B cell (primary cell): Measurements from ENCODE around the gene PYCR2. TPM values are rescaled to one million over a fixed set of nuclear protein-coding genes. Genes with fewer than 3 reads are reported as not detected.
A peak's percentile ranks its signal among the peaks of the same experiment; 100 is the strongest.

Experiments used
- ATAC-seq: fragments of 200-7000 bp; cut with Tn5 transposase; one replicate; pipeline ENCODE4 v1.10.0; 2021; ENCODE audit warnings: low read depth, mild to moderate bottlenecking, moderate number of reproducible peaks, moderate library complexity
- CTCF ChIA-PET: fragments of 350-600 bp; sonication (Branson Sonifier 250); formaldehyde crosslinking; loops from one replicate; lab custom pipeline; 2021; ENCODE audit warnings: antibody characterized with exemption, inconsistent platforms; lab: Charles Lee
- POLR2A ChIA-PET: fragments of 350-600 bp; sonication (Branson Sonifier 250); formaldehyde crosslinking; loops from one replicate; lab custom pipeline; 2021; ENCODE audit warnings: antibody characterized with exemption; lab: Charles Lee
- DNase-seq: peaks from one replicate; pipeline ENCODE4 v3.0.0; 2013
- H2AFZ ChIP-seq: 2 replicates; pipeline ENCODE4 v1.6.1; 2012; ENCODE audit warnings: mild to moderate bottlenecking, low read depth, low read length; ENCODE audit not compliant: insufficient read depth, poor library complexity, severe bottlenecking
- H3K27ac ChIP-seq, 2 donors: 1 replicate in 1 of 2; 2 replicates in 1 of 2; pipeline ENCODE4 v1.5.1; 2012 to 2013; ENCODE audit warnings: low read length in 2 of 2, mild to moderate bottlenecking in 2 of 2, moderate library complexity in 1 of 2
- H3K27me3 ChIP-seq, 4 experiments: fragments of 200-600 bp in 1 of 4; sonication (generic) in 1 of 4; replicated peaks in 1 of 4; 1 replicate in 2 of 4; 2 replicates in 2 of 4; pipeline versions ENCODE4 v1.6.1 to v1.7.0; 2013 to 2016; ENCODE audit warnings: low read length in 3 of 4, mild to moderate bottlenecking in 2 of 4, mixed read lengths in 1 of 4, moderate library complexity in 1 of 4; ENCODE audit not compliant: insufficient read depth in 4 of 4, control insufficient read depth in 3 of 4; ENCODE audit errors: control extremely low read depth in 1 of 4
- H3K36me3 ChIP-seq, 2 experiments: replicated peaks in 1 of 2; 1 replicate in 1 of 2; 2 replicates in 1 of 2; pipeline versions ENCODE4 v1.6.1 to v1.7.1; 2013; ENCODE audit warnings: low read length in 1 of 2; ENCODE audit not compliant: insufficient read depth in 2 of 2, control insufficient read depth in 1 of 2; ENCODE audit errors: control extremely low read depth in 1 of 2, extremely low read depth in 1 of 2
- H3K4me1 ChIP-seq, 2 donors: fragments of 200-600 bp in 1 of 2; sonication (generic) in 1 of 2; 1 replicate in 1 of 2; 2 replicates in 1 of 2; pipeline versions ENCODE4 v1.5.1 to v1.6.1; 2013 to 2017; ENCODE audit warnings: low read length in 2 of 2; ENCODE audit not compliant: control insufficient read depth in 2 of 2, insufficient read depth in 2 of 2
- H3K4me2 ChIP-seq: replicated peaks from 2 replicates; pipeline ENCODE3; 2012; ENCODE audit warnings: mild to moderate bottlenecking, low read depth, low read length; ENCODE audit not compliant: poor library complexity, severe bottlenecking
- H3K4me3 ChIP-seq, 5 experiments: fragments of 200-600 bp in 1 of 5; sonication (generic) in 1 of 5; 1 replicate in 3 of 5; 2 replicates in 2 of 5; pipeline versions ENCODE4 v1.5.1 to v1.7.0; 2011 to 2016; ENCODE audit warnings: low read length in 4 of 5, mild to moderate bottlenecking in 4 of 5, low read depth in 2 of 5, control low read depth in 1 of 5, moderate library complexity in 1 of 5; ENCODE audit not compliant: insufficient read depth in 1 of 5; ENCODE audit errors: control extremely low read depth in 1 of 5, extremely low read depth in 1 of 5
- H3K79me2 ChIP-seq: fragments of 200-600 bp; sonication (generic); one replicate; pipeline ENCODE4 v1.6.0; 2016; ENCODE audit warnings: low read length; ENCODE audit not compliant: control insufficient read depth, insufficient read depth
- H3K9ac ChIP-seq: fragments of 200-600 bp; sonication (generic); 2 replicates; pipeline ENCODE4 v1.6.1; 2017; ENCODE audit warnings: mild to moderate bottlenecking, low read length, moderate library complexity
- H3K9me3 ChIP-seq, 3 donors: one replicate each; pipeline versions ENCODE4 v1.6.1 to v1.7.1; 2013; ENCODE audit warnings: low read length in 2 of 3; ENCODE audit not compliant: control insufficient read depth in 2 of 3, insufficient read depth in 1 of 3; ENCODE audit errors: control extremely low read depth in 1 of 3
- H4K20me1 ChIP-seq: 2 replicates; pipeline ENCODE4 v1.6.0; 2012; ENCODE audit warnings: mild to moderate bottlenecking, low read length; ENCODE audit not compliant: insufficient read depth, control insufficient read depth, poor library complexity, severe bottlenecking
- H3K27ac Mint-ChIP-seq: one replicate; pipeline ENCODE4 v1.8.0; 2021; ENCODE audit warnings: mixed read lengths
- H3K27me3 Mint-ChIP-seq: one replicate; pipeline ENCODE4 v1.8.0; 2021; ENCODE audit warnings: mixed read lengths
- H3K4me1 Mint-ChIP-seq: one replicate; pipeline ENCODE4 v1.8.0; 2021; ENCODE audit warnings: mixed read lengths
- H3K4me3 Mint-ChIP-seq: one replicate; pipeline ENCODE4 v1.8.0; 2021; ENCODE audit warnings: mixed read lengths
- H3K9me3 Mint-ChIP-seq: one replicate; pipeline ENCODE4 v1.8.0; 2022; ENCODE audit warnings: mixed read lengths; ENCODE audit not compliant: insufficient read depth
- EZH2 ChIP-seq: IDR thresholded peaks from 2 replicates; pipeline ENCODE4 v1.6.1; 2012; ENCODE audit warnings: borderline replicate concordance, low read depth, mild to moderate bottlenecking, moderate library complexity, low read length; ENCODE audit not compliant: insufficient read depth, poor library complexity, severe bottlenecking
- WGBS: methylation state at CpG from one replicate; pipeline ENCODE4 v1.1.5; 2013; ENCODE audit warnings: missing lambda C conversion rate; ENCODE audit not compliant: insufficient coverage; 5-methylcytosine and 5-hydroxymethylcytosine counted together
- intact Hi-C: fragments of 100-400 bp; cut with micrococcal nuclease; formaldehyde crosslinking; loops from one replicate; pipeline ENCODE4 v1.10.0; 2022
- polyA plus RNA-seq: library from polyadenylated mRNA; depleted of rRNA; stranded (reverse); fragments of >200 nt; gene quantifications from 2 replicates; pipeline ENCODE4 v1.2.3, GENCODE V29; 2012
- total RNA-seq, 2 donors: library from RNA; stranded (reverse); fragments of 120-200 nt in 1 of 2; gene quantifications; 1 replicate in 1 of 2; 2 replicates in 1 of 2; pipeline versions ENCODE4 v1.2.3 to v1.2.4, GENCODE V29; 2013 to 2022
- TF ChIP-seq, protein P1 (sequence below): fragments of 200-600 bp; IDR thresholded peaks from one replicate; pipeline ENCODE4 v1.8.0; 2022; ENCODE audit warnings: antibody characterized with exemption, mild to moderate bottlenecking

PYCR2 gene
- total and polyA plus RNA-seq, 2 donors (not counting 1 experiment from before 2014, with no cell fraction given) = 113 to 134 TPM

- POLR2A ChIA-PET = no interaction called here
- Histone ChIP-seq H3K27me3 (no peaks in the 10 kb centered on the region), H3K27ac (no peak overlapping the region), H2AFZ (no peak overlapping the region), H4K20me1 (peaks cover 18% of the 10 kb centered on the region), H3K36me3 (peaks cover 12 to 51% of the 10 kb centered on the region in 2 experiments), H3K4me3 (no peak overlapping the region), H3K9me3 (no peaks in the 10 kb centered on the region), H3K79me2 (peaks cover 13% of the 10 kb centered on the region), H3K4me2 (no peak overlapping the region), H3K9ac (no peak overlapping the region), H3K4me1 (peaks cover 0 to 3% of the 10 kb centered on the region in 2 donors)
- WGBS = 100% methylated on average over 1 of the region's 3 CpGs
- no peak for TF ChIP-seq EZH2
- TF ChIP-seq, protein P1, sequence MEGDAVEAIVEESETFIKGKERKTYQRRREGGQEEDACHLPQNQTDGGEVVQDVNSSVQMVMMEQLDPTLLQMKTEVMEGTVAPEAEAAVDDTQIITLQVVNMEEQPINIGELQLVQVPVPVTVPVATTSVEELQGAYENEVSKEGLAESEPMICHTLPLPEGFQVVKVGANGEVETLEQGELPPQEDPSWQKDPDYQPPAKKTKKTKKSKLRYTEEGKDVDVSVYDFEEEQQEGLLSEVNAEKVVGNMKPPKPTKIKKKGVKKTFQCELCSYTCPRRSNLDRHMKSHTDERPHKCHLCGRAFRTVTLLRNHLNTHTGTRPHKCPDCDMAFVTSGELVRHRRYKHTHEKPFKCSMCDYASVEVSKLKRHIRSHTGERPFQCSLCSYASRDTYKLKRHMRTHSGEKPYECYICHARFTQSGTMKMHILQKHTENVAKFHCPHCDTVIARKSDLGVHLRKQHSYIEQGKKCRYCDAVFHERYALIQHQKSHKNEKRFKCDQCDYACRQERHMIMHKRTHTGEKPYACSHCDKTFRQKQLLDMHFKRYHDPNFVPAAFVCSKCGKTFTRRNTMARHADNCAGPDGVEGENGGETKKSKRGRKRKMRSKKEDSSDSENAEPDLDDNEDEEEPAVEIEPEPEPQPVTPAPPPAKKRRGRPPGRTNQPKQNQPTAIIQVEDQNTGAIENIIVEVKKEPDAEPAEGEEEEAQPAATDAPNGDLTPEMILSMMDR = no peak
- Mint-ChIP-seq H3K4me3 (no peak overlapping the region), H3K27me3 (no peaks in the 10 kb centered on the region), H3K9me3 (no peaks in the 10 kb centered on the region), H3K4me1 (peaks cover 2% of the 10 kb centered on the region), H3K27ac (peak overlapping the region; percentile 39)
- ATAC-seq (no peak), DNase-seq (no peak)
- CTCF ChIA-PET = interaction anchor here (1.1 kb wide), 2 partner anchors 39 to 443 kb away, joined by 3 read pairs; no protein-coding TSS in a partner anchor
- intact Hi-C loops = loop anchor here (10.0 kb wide), 1 partner anchor 362 kb away; no protein-coding TSS in a partner anchor
Observed at GRCh38 chr1:225917101-225917500, 6.9 kb downstream of the PYCR2 start.

DNA sequence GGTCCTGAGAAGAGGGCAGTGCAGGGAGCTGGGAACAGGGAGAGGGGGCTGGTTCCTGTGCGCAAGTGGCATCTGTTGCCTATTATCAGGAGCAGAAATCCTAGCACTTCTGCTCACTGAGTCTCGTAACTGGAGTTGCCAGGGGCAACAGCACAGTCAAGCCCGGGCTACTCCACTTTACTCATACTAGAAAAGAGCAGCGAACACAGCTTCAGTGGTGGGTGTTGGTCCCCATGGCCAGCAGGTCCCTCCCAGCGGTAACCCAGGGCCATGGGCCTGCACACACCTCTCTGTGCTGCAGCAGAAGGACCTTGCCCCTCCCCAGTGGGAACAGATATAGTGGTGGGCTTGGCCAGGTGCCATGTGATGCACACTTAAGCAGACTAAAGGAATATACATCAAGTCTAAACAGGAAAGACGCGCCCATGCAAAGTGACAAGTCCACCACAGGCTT, 8.5 kb downstream of the PYCR2 start:
- Histone ChIP-seq H3K4me1 (peaks cover 12 to 13% of the 10 kb centered on the region in 2 donors), H4K20me1 (peaks cover 7% of the 10 kb centered on the region), H3K27ac (no peak overlapping the region), H3K9me3 (peaks cover 0 to 4% (median 0%) of the 10 kb centered on the region in 3 donors), H3K27me3 (no peaks in the 10 kb centered on the region), H3K4me2 (no peak overlapping the region), H3K36me3 (peaks cover 6 to 36% of the 10 kb centered on the region in 2 experiments), H2AFZ (no peak overlapping the region), H3K79me2 (no peaks in the 10 kb centered on the region), H3K9ac (no peak overlapping the region), H3K4me3 (no peak overlapping the region)
- Mint-ChIP-seq H3K9me3 (no peaks in the 10 kb centered on the region), H3K27me3 (no peaks in the 10 kb centered on the region), H3K4me3 (no peak overlapping the region), H3K27ac (no peak overlapping the region), H3K4me1 (peaks cover 11% of the 10 kb centered on the region)
- TF ChIP-seq, protein P1 = no peak
- TF ChIP-seq EZH2 = no peak
- DNase-seq (no peak), ATAC-seq (no peak)
- intact Hi-C loops = loop anchor here (10.0 kb wide), 1 partner anchor 361 kb away; no protein-coding TSS in a partner anchor
- WGBS = 98% methylated on average over 6 of the region's 7 CpGs
- ChIA-PET CTCF (no interaction called here), POLR2A (no interaction called here)
